ENCODE data around the gene ADARB1. TPM values are rescaled to one million over a fixed set of nuclear protein-coding genes. Genes with fewer than 3 reads are reported as not detected.

The ADARB1 gene
- total and polyA plus RNA-seq, 2 donors: 11.9 to 14.6 TPM

- Histone ChIP-seq H3K9me3 (ENCODE audit: control insufficient read depth in 2 of 2, insufficient read depth in 1 of 2, low read length in 1 of 2) (peaks cover 0 to 7% of the 10 kb centered on the region in 2 donors), H3K27ac (ENCODE audit: low read depth in 1 of 2, low read length in 1 of 2) (no peak overlapping the region), H3K36me3 (ENCODE audit: control insufficient read depth in 2 of 2, insufficient read depth in 2 of 2, low read length in 1 of 2) (no peaks in the 10 kb centered on the region), H3K27me3 (ENCODE audit: control insufficient read depth in 2 of 2, insufficient read depth in 1 of 2, low read length in 1 of 2) (peaks cover 0 to 33% of the 10 kb centered on the region in 2 donors), H3K4me3 (ENCODE audit: low read length in 2 of 2) (no peak overlapping the region), H3K4me1 (ENCODE audit: control insufficient read depth in 2 of 2, insufficient read depth in 2 of 2, low read length in 2 of 2) (peaks cover 0 to 2% of the 10 kb centered on the region in 2 donors)
- DNase-seq (ENCODE audit: low read depth in 6 of 9, low spot score in 9 of 9): no peak
- 89% methylated on average over 24 of the region's 24 CpGs for WGBS
Observed at GRCh38 chr21:45051580-45052434, 22.6 kb upstream of the ADARB1 start.

GRCh38 chr21:45052960-45053359, 21.4 kb upstream of the ADARB1 start:
- 90% methylated on average over 10 of the region's 10 CpGs for WGBS
- peaks cover 0 to 2% of the 10 kb centered on the region in 2 donors for H3K9me3 ChIP-seq (ENCODE audit: control insufficient read depth in 2 of 2, insufficient read depth in 1 of 2, low read length in 1 of 2)
- H3K27ac ChIP-seq (ENCODE audit: low read depth in 1 of 2, low read length in 1 of 2): no peak overlapping the region
- DNase-seq (ENCODE audit: low read depth in 6 of 9, low spot score in 9 of 9): no peak
- H3K4me3 ChIP-seq (ENCODE audit: low read length in 2 of 2): no peak overlapping the region
- peaks cover 0 to 2% of the 10 kb centered on the region in 2 donors for H3K4me1 ChIP-seq (ENCODE audit: control insufficient read depth in 2 of 2, insufficient read depth in 2 of 2, low read length in 2 of 2)
- H3K27me3 ChIP-seq (ENCODE audit: control insufficient read depth in 2 of 2, insufficient read depth in 1 of 2, low read length in 1 of 2): peaks cover 0 to 38% of the 10 kb centered on the region in 2 donors
- no peaks in the 10 kb centered on the region for H3K36me3 ChIP-seq (ENCODE audit: control insufficient read depth in 2 of 2, insufficient read depth in 2 of 2, low read length in 1 of 2)

GRCh38 chr21:45053561-45054226, 20.7 kb upstream of the ADARB1 start:
- Histone ChIP-seq H3K4me1 (ENCODE audit: control insufficient read depth in 2 of 2, insufficient read depth in 2 of 2, low read length in 2 of 2) (peaks cover 0 to 2% of the 10 kb centered on the region in 2 donors), H3K36me3 (ENCODE audit: control insufficient read depth in 2 of 2, insufficient read depth in 2 of 2, low read length in 1 of 2) (no peaks in the 10 kb centered on the region), H3K9me3 (ENCODE audit: control insufficient read depth in 2 of 2, insufficient read depth in 1 of 2, low read length in 1 of 2) (no peaks in the 10 kb centered on the region), H3K27ac (ENCODE audit: low read depth in 1 of 2, low read length in 1 of 2) (no peak overlapping the region), H3K4me3 (ENCODE audit: low read length in 2 of 2) (no peak overlapping the region), H3K27me3 (ENCODE audit: control insufficient read depth in 2 of 2, insufficient read depth in 1 of 2, low read length in 1 of 2) (peaks cover 0 to 38% of the 10 kb centered on the region in 2 donors)
- no peak for DNase-seq (ENCODE audit: low read depth in 6 of 9, low spot score in 9 of 9)
- WGBS: 93% methylated on average over 8 of the region's 8 CpGs

GRCh38 chr21:45054227-45054926, 20.0 kb upstream of the ADARB1 start:
- Histone ChIP-seq H3K27me3 (ENCODE audit: control insufficient read depth in 2 of 2, insufficient read depth in 1 of 2, low read length in 1 of 2) (peaks cover 0 to 42% of the 10 kb centered on the region in 2 donors), H3K4me1 (ENCODE audit: control insufficient read depth in 2 of 2, insufficient read depth in 2 of 2, low read length in 2 of 2) (peaks cover 0 to 2% of the 10 kb centered on the region in 2 donors), H3K4me3 (ENCODE audit: low read length in 2 of 2) (no peak overlapping the region), H3K9me3 (ENCODE audit: control insufficient read depth in 2 of 2, insufficient read depth in 1 of 2, low read length in 1 of 2) (no peaks in the 10 kb centered on the region), H3K27ac (ENCODE audit: low read depth in 1 of 2, low read length in 1 of 2) (no peak overlapping the region), H3K36me3 (ENCODE audit: control insufficient read depth in 2 of 2, insufficient read depth in 2 of 2, low read length in 1 of 2) (no peaks in the 10 kb centered on the region)
- WGBS: 78% methylated on average over 18 of the region's 18 CpGs
- no peak for DNase-seq (ENCODE audit: low read depth in 6 of 9, low spot score in 9 of 9)

- peak in 1 of 9 donors; percentile 37 for DNase-seq (ENCODE audit: low read depth in 6 of 9, low spot score in 9 of 9)
- Histone ChIP-seq H3K36me3 (ENCODE audit: control insufficient read depth in 2 of 2, insufficient read depth in 2 of 2, low read length in 1 of 2) (no peaks in the 10 kb centered on the region), H3K27ac (ENCODE audit: low read depth in 1 of 2, low read length in 1 of 2) (no peak overlapping the region), H3K4me3 (ENCODE audit: low read length in 2 of 2) (no peak overlapping the region), H3K27me3 (ENCODE audit: control insufficient read depth in 2 of 2, insufficient read depth in 1 of 2, low read length in 1 of 2) (peaks cover 0 to 41% of the 10 kb centered on the region in 2 donors), H3K4me1 (ENCODE audit: control insufficient read depth in 2 of 2, insufficient read depth in 2 of 2, low read length in 2 of 2) (peaks cover 0 to 2% of the 10 kb centered on the region in 2 donors), H3K9me3 (ENCODE audit: control insufficient read depth in 2 of 2, insufficient read depth in 1 of 2, low read length in 1 of 2) (no peaks in the 10 kb centered on the region)
- WGBS: 95% methylated on average over 37 of the region's 37 CpGs
Observed at GRCh38 chr21:45054927-45055612, 19.3 kb upstream of the ADARB1 start.

GRCh38 chr21:45055861-45056260, 18.5 kb upstream of the ADARB1 start:
- DNase-seq (ENCODE audit: low read depth in 6 of 9, low spot score in 9 of 9): no peak
- Histone ChIP-seq H3K4me1 (ENCODE audit: control insufficient read depth in 2 of 2, insufficient read depth in 2 of 2, low read length in 2 of 2) (peaks cover 0 to 4% of the 10 kb centered on the region in 2 donors), H3K4me3 (ENCODE audit: low read length in 2 of 2) (no peak overlapping the region), H3K27me3 (ENCODE audit: control insufficient read depth in 2 of 2, insufficient read depth in 1 of 2, low read length in 1 of 2) (peaks cover 0 to 43% of the 10 kb centered on the region in 2 donors), H3K9me3 (ENCODE audit: control insufficient read depth in 2 of 2, insufficient read depth in 1 of 2, low read length in 1 of 2) (no peaks in the 10 kb centered on the region), H3K27ac (ENCODE audit: low read depth in 1 of 2, low read length in 1 of 2) (no peak overlapping the region), H3K36me3 (ENCODE audit: control insufficient read depth in 2 of 2, insufficient read depth in 2 of 2, low read length in 1 of 2) (no peaks in the 10 kb centered on the region)
- WGBS: 85% methylated on average over 16 of the region's 16 CpGs

GRCh38 chr21:45056296-45056904, 18.0 kb upstream of the ADARB1 start:
- Histone ChIP-seq H3K27ac (ENCODE audit: low read depth in 1 of 2, low read length in 1 of 2) (no peak overlapping the region), H3K4me1 (ENCODE audit: control insufficient read depth in 2 of 2, insufficient read depth in 2 of 2, low read length in 2 of 2) (peaks cover 0 to 5% of the 10 kb centered on the region in 2 donors), H3K36me3 (ENCODE audit: control insufficient read depth in 2 of 2, insufficient read depth in 2 of 2, low read length in 1 of 2) (no peaks in the 10 kb centered on the region), H3K27me3 (ENCODE audit: control insufficient read depth in 2 of 2, insufficient read depth in 1 of 2, low read length in 1 of 2) (peaks cover 0 to 42% of the 10 kb centered on the region in 2 donors), H3K4me3 (ENCODE audit: low read length in 2 of 2) (no peak overlapping the region), H3K9me3 (ENCODE audit: control insufficient read depth in 2 of 2, insufficient read depth in 1 of 2, low read length in 1 of 2) (no peaks in the 10 kb centered on the region)
- 72% methylated on average over 22 of the region's 22 CpGs for WGBS
- DNase-seq (ENCODE audit: low read depth in 6 of 9, low spot score in 9 of 9): no peak

GRCh38 chr21:45056917-45057560, 17.3 kb upstream of the ADARB1 start:
- 86% methylated on average over 12 of the region's 12 CpGs for WGBS
- no peak for DNase-seq (ENCODE audit: low read depth in 6 of 9, low spot score in 9 of 9)
- Histone ChIP-seq H3K36me3 (ENCODE audit: control insufficient read depth in 2 of 2, insufficient read depth in 2 of 2, low read length in 1 of 2) (no peaks in the 10 kb centered on the region), H3K27ac (ENCODE audit: low read depth in 1 of 2, low read length in 1 of 2) (no peak overlapping the region), H3K4me3 (ENCODE audit: low read length in 2 of 2) (no peak overlapping the region), H3K4me1 (ENCODE audit: control insufficient read depth in 2 of 2, insufficient read depth in 2 of 2, low read length in 2 of 2) (peaks cover 0 to 5% of the 10 kb centered on the region in 2 donors), H3K9me3 (ENCODE audit: control insufficient read depth in 2 of 2, insufficient read depth in 1 of 2, low read length in 1 of 2) (no peaks in the 10 kb centered on the region), H3K27me3 (ENCODE audit: control insufficient read depth in 2 of 2, insufficient read depth in 1 of 2, low read length in 1 of 2) (peaks cover 0 to 39% of the 10 kb centered on the region in 2 donors)

Data from thymus (tissue), 11 donors.